ENCODE data around the gene RFX5. TPM values are rescaled to one million over a fixed set of nuclear protein-coding genes. Genes with fewer than 3 reads are reported as not detected.

The RFX5 gene
- total and polyA plus RNA-seq, 9 of the 15 experiments (the other 6 are each of a cell fraction or from before 2014, with no cell fraction given), result 3.8 to 48.2 (median 32.2) TPM

- TF ChIP-seq SREBF2 (CRISPR knock-in tag; IDR thresholded peaks at IDR 0.05) (no peak), ZNF518B (CRISPR knock-in tag; IDR thresholded peaks at IDR 0.05) (no peak), MBD2 (IDR thresholded peaks at IDR 0.05; ENCODE audit: borderline replicate concordance, low read depth) (no peak), SAFB2 (IDR thresholded peaks at IDR 0.05; ENCODE audit: borderline replicate concordance, low read depth, low read length, severe bottlenecking) (no peak), STAT6 (CRISPR knock-in tag; IDR thresholded peaks at IDR 0.05) (0 out of 2 replicates have a peak, but pooled peaks have one; percentile 22), GATA2 (CRISPR knock-in tag; IDR thresholded peaks at IDR 0.05) (no peak), TCF15 (CRISPR knock-in tag; IDR thresholded peaks at IDR 0.05) (no peak), TRIM25 (IDR thresholded peaks at IDR 0.05; ENCODE audit: borderline replicate concordance) (no peak), BCL6 (CRISPR knock-in tag; IDR thresholded peaks at IDR 0.05) (no peak), NFRKB (IDR thresholded peaks at IDR 0.05; ENCODE audit: low read depth) (peak; percentile 56; the same call in 1 of the 2 replicates), CEBPZ (IDR thresholded peaks at IDR 0.05; ENCODE audit: borderline replicate concordance, low read depth, low read length) (no peak), PCBP2 (IDR thresholded peaks at IDR 0.05; ENCODE audit: low read depth, low read length, poor library complexity, severe bottlenecking) (no peak), ARHGAP35 (IDR thresholded peaks at IDR 0.05; ENCODE audit: partially characterized antibody) (no peak), TEAD2 (tag; IDR thresholded peaks at IDR 0.05) (no peak), FIP1L1 (IDR thresholded peaks at IDR 0.05; ENCODE audit: low read depth, low read length, poor library complexity, severe bottlenecking) (no peak)
Observed at GRCh38 chr1:151346769-151347522, at the start of gene RFX5 (continued).

All from K562 (cell line).